Endothelial cell (in vitro differentiated cells): ENCODE results near the gene PCDHGB2. TPM values are rescaled to one million over a fixed set of nuclear protein-coding genes. Genes with fewer than 3 reads are reported as not detected.
"Not testable (repeated sequence)": the region's sequence is repeated elsewhere in the genome, so short reads cannot be mapped to it uniquely, and the experiment has no call there.

Source experiments
- DNase-seq: peaks from one replicate; pipeline ENCODE4 v3.0.0; 2021; ENCODE audit warnings: low spot score
- H3K27ac Mint-ChIP-seq: one replicate; pipeline ENCODE4 v1.8.0; 2021; ENCODE audit warnings: mixed read lengths, inconsistent platforms; ENCODE audit not compliant: unreplicated experiment
- H3K27me3 Mint-ChIP-seq: one replicate; pipeline ENCODE4 v1.8.0; 2021; ENCODE audit warnings: mild to moderate bottlenecking, moderate library complexity, mixed read lengths, inconsistent platforms; ENCODE audit not compliant: unreplicated experiment
- H3K36me3 Mint-ChIP-seq: one replicate; pipeline ENCODE4 v1.8.0; 2021; ENCODE audit warnings: mild to moderate bottlenecking, low read depth, mixed read lengths, inconsistent platforms; ENCODE audit not compliant: unreplicated experiment
- H3K4me1 Mint-ChIP-seq: one replicate; pipeline ENCODE4 v1.8.0; 2021; ENCODE audit warnings: mild to moderate bottlenecking, mixed read lengths, inconsistent platforms; ENCODE audit not compliant: unreplicated experiment
- H3K4me3 Mint-ChIP-seq: one replicate; pipeline ENCODE4 v1.8.0; 2021; ENCODE audit warnings: mild to moderate bottlenecking, mixed read lengths, inconsistent platforms; ENCODE audit not compliant: unreplicated experiment
- H3K9me3 Mint-ChIP-seq: one replicate; pipeline ENCODE4 v1.8.0; 2021; ENCODE audit warnings: mixed read lengths, inconsistent platforms; ENCODE audit not compliant: unreplicated experiment
- CTCF ChIP-seq: fragments of 200-600 bp; sonication (generic); IDR thresholded peaks from one replicate; pipeline ENCODE4 v1.5.0; 2021; ENCODE audit warnings: antibody characterized with exemption; ENCODE audit not compliant: unreplicated experiment
- total RNA-seq: library from RNA; stranded (reverse); fragmentation: NEBNext Ultra II Directional; extraction: Animal tissue kit (Norgen Biotek cat#: 25700); gene quantifications from one replicate; pipeline ENCODE4 v1.2.1, GENCODE V29; 2021; ENCODE audit not compliant: unreplicated experiment

PCDHGB2 gene
- total RNA-seq, 1 donor from 2014 or later = 11.1 TPM

- peak; percentile 87 for DNase-seq
- H3K4me3 Mint-ChIP-seq = peak within 1 kb of the TSS; percentile 97
Observed at GRCh38 chr5:141407790-141408505, 48.2 kb downstream of the PCDHGB2 start, which contains the start of gene PCDHGB6. PCDHGB6 (plus strand) TSS chr5:141408021; CDS start chr5:141408203, 182 bp downstream.

GRCh38 chr5:141409598-141410306 lies 50.0 kb downstream of the PCDHGB2 start:
- no peak overlapping the region for H3K27ac Mint-ChIP-seq
- TF ChIP-seq CTCF = no peak
- H3K9me3 Mint-ChIP-seq = peaks cover 15% of the 10 kb centered on the region
- DNase-seq = no peak
- H3K4me1 Mint-ChIP-seq = peaks cover 38% of the 10 kb centered on the region
- peaks cover 8% of the 10 kb centered on the region for H3K27me3 Mint-ChIP-seq
- peaks cover 48% of the 10 kb centered on the region for H3K36me3 Mint-ChIP-seq
- H3K4me3 Mint-ChIP-seq = peak overlapping the region; percentile 97

More at GRCh38 chr5:141407790-141408505, 48.2 kb downstream of the PCDHGB2 start, which contains the start of gene PCDHGB6:
- Mint-ChIP-seq H3K9me3 (peaks cover 10% of the 10 kb centered on the region), H3K36me3 (peaks cover 42% of the 10 kb centered on the region), H3K4me1 (peaks cover 24% of the 10 kb centered on the region), H3K27ac (peak within 1 kb of the TSS; percentile 93)
- peak; percentile 89 for TF ChIP-seq CTCF
- not testable (repeated sequence) for H3K27me3 Mint-ChIP-seq

GRCh38 chr5:141411575-141411974 lies 51.8 kb downstream of the PCDHGB2 start:
- Mint-ChIP-seq H3K4me3 (peak overlapping the region; percentile 72), H3K9me3 (peaks cover 23% of the 10 kb centered on the region), H3K36me3 (peaks cover 53% of the 10 kb centered on the region), H3K27ac (peak overlapping the region; percentile 30), H3K4me1 (peaks cover 43% of the 10 kb centered on the region), H3K27me3 (peaks cover 10% of the 10 kb centered on the region)
- no peak for TF ChIP-seq CTCF
- DNase-seq = no peak

Other genes starting within 250 kb of the PCDHGB2 start
- gene PCDHB4, start 238.2 kb upstream of the PCDHGB2 start, total RNA-seq = 2.3 TPM
- gene PCDHB5, start 224.8 kb upstream of the PCDHGB2 start, total RNA-seq = 7.8 TPM
- gene PCDHB6, start 209.9 kb upstream of the PCDHGB2 start, total RNA-seq = 1.1 TPM
- gene PCDHB7, start 187.3 kb upstream of the PCDHGB2 start, total RNA-seq = 4.6 TPM
- gene PCDHB8, start 182.2 kb upstream of the PCDHGB2 start, total RNA-seq = 9.2 TPM
- 10.9 TPM for gene PCDHB16, start 177.6 kb upstream of the PCDHGB2 start, total RNA-seq
- 15.2 TPM for gene PCDHB9, start 172.8 kb upstream of the PCDHGB2 start, total RNA-seq
- gene PCDHB10, start 167.6 kb upstream of the PCDHGB2 start, total RNA-seq = 10.3 TPM
- gene PCDHB11, start 160.4 kb upstream of the PCDHGB2 start, total RNA-seq = 6.4 TPM
- 8.4 TPM for gene PCDHB12, start 151.3 kb upstream of the PCDHGB2 start, total RNA-seq
- gene PCDHB13, start 146.1 kb upstream of the PCDHGB2 start, total RNA-seq = 7.1 TPM
- 8.4 TPM for gene PCDHB14, start 136.7 kb upstream of the PCDHGB2 start, total RNA-seq
- gene PCDHB15, start 114.6 kb upstream of the PCDHGB2 start, total RNA-seq = 10.5 TPM
- 0.62 TPM for gene SLC25A2, start 55.9 kb upstream of the PCDHGB2 start, total RNA-seq
- 86.4 TPM for gene TAF7, start 39.2 kb upstream of the PCDHGB2 start, total RNA-seq
- 1.4 TPM for gene PCDHGA1, start 29.5 kb upstream of the PCDHGB2 start, total RNA-seq
- 1.6 TPM for gene PCDHGA2, start 21.2 kb upstream of the PCDHGB2 start, total RNA-seq
- gene PCDHGA3, start 16.2 kb upstream of the PCDHGB2 start, total RNA-seq = 1.4 TPM
- gene PCDHGB1, start 9.9 kb upstream of the PCDHGB2 start, total RNA-seq = 3.1 TPM
- 2.0 TPM for gene PCDHGA4, start 5.0 kb upstream of the PCDHGB2 start, total RNA-seq
- gene PCDHGA5, start 4.2 kb downstream of the PCDHGB2 start, total RNA-seq = 2.4 TPM
- gene PCDHGB3, start 10.2 kb downstream of the PCDHGB2 start, total RNA-seq = 4.1 TPM
- gene PCDHGA6, start 13.9 kb downstream of the PCDHGB2 start, total RNA-seq = 3.9 TPM
- gene PCDHGA7, start 22.7 kb downstream of the PCDHGB2 start, total RNA-seq = 6.3 TPM
- 13.2 TPM for gene PCDHGB4, start 27.7 kb downstream of the PCDHGB2 start, total RNA-seq
- gene PCDHGA8, start 32.6 kb downstream of the PCDHGB2 start, total RNA-seq = 2.6 TPM
- gene PCDHGB5, start 38.0 kb downstream of the PCDHGB2 start, total RNA-seq = 5.5 TPM
- 3.1 TPM for gene PCDHGA9, start 42.8 kb downstream of the PCDHGB2 start, total RNA-seq
- gene PCDHGB6, start 48.0 kb downstream of the PCDHGB2 start, total RNA-seq = 60.0 TPM
- 43.0 TPM for gene PCDHGA10, start 53.0 kb downstream of the PCDHGB2 start, total RNA-seq
- gene PCDHGB7, start 57.7 kb downstream of the PCDHGB2 start, total RNA-seq = 45.2 TPM
- gene PCDHGA11, start 61.1 kb downstream of the PCDHGB2 start, total RNA-seq = 10.8 TPM
- gene PCDHGA12, start 70.5 kb downstream of the PCDHGB2 start, total RNA-seq = 3.8 TPM
- 68.2 TPM for gene PCDHGC3, start 116.0 kb downstream of the PCDHGB2 start, total RNA-seq
- 3.5 TPM for gene PCDHGC4, start 125.0 kb downstream of the PCDHGB2 start, total RNA-seq
- gene PCDHGC5, start 129.1 kb downstream of the PCDHGB2 start, total RNA-seq = 2.9 TPM